ENCODE data around the gene HBB. TPM values are rescaled to one million over a fixed set of nuclear protein-coding genes. Genes with fewer than 3 reads are reported as not detected.

HBB gene
- total RNA-seq, 1 experiment from 2014 or later, result not detected

- no peak for TF ChIP-seq CTCF (IDR thresholded peaks at IDR 0.05; ENCODE audit: unreplicated experiment)
- BruUV-seq (replicated peaks), result no TSS peak
- no peak overlapping the region for H3K4me3 Mint-ChIP-seq (ENCODE audit: low read depth, unreplicated experiment)
- H3K4me1 Mint-ChIP-seq (ENCODE audit: low read depth, unreplicated experiment), result no peaks in the 10 kb centered on the region
- no peaks in the 10 kb centered on the region for H3K9me3 Mint-ChIP-seq (ENCODE audit: low read depth, unreplicated experiment)
- H3K27me3 Mint-ChIP-seq (ENCODE audit: unreplicated experiment), result no peaks in the 10 kb centered on the region
- no peaks in the 10 kb centered on the region for H3K36me3 Mint-ChIP-seq (ENCODE audit: insufficient read depth, unreplicated experiment)
- H3K27ac Mint-ChIP-seq (ENCODE audit: unreplicated experiment), result no peak overlapping the region
- intact Hi-C loops (cut with micrococcal nuclease; ENCODE audit: unreplicated experiment), result no loop called here
- CTCF ChIA-PET, result no interaction called here
- no peak for DNase-seq
Observed at GRCh38 chr11:5235364-5236095, 8.7 kb upstream of the HBB start.

GRCh38 chr11:5234381-5234834, 7.5 kb upstream of the HBB start, which contains the start of gene HBD:
HBD (minus strand) TSS chr11:5234483; CDS start chr11:5234433, 50 bp downstream.
- intact Hi-C loops (cut with micrococcal nuclease; ENCODE audit: unreplicated experiment), result no loop called here
- no peaks in the 10 kb centered on the region for H3K9me3 Mint-ChIP-seq (ENCODE audit: low read depth, unreplicated experiment)
- no peak within 1 kb of the TSS for H3K27ac Mint-ChIP-seq (ENCODE audit: unreplicated experiment)
- no peaks in the 10 kb centered on the region for H3K36me3 Mint-ChIP-seq (ENCODE audit: insufficient read depth, unreplicated experiment)
- CTCF ChIA-PET, result no interaction called here
- no TSS peak for BruUV-seq (replicated peaks)
- H3K27me3 Mint-ChIP-seq (ENCODE audit: unreplicated experiment), result no peaks in the 10 kb centered on the region
- no peak for TF ChIP-seq CTCF (IDR thresholded peaks at IDR 0.05; ENCODE audit: unreplicated experiment)
- H3K4me1 Mint-ChIP-seq (ENCODE audit: low read depth, unreplicated experiment), result no peaks in the 10 kb centered on the region
- no peak for DNase-seq
- H3K4me3 Mint-ChIP-seq (ENCODE audit: low read depth, unreplicated experiment), result no peak within 1 kb of the TSS

- no peaks in the 10 kb centered on the region for H3K9me3 Mint-ChIP-seq (ENCODE audit: low read depth, unreplicated experiment)
- DNase-seq, result no peak
- H3K4me3 Mint-ChIP-seq (ENCODE audit: low read depth, unreplicated experiment), result no peak overlapping the region
- H3K27ac Mint-ChIP-seq (ENCODE audit: unreplicated experiment), result no peak overlapping the region
- BruUV-seq (replicated peaks), result no TSS peak
- intact Hi-C loops (cut with micrococcal nuclease; ENCODE audit: unreplicated experiment), result no loop called here
- no peak for TF ChIP-seq CTCF (IDR thresholded peaks at IDR 0.05; ENCODE audit: unreplicated experiment)
- CTCF ChIA-PET, result no interaction called here
- no peaks in the 10 kb centered on the region for H3K4me1 Mint-ChIP-seq (ENCODE audit: low read depth, unreplicated experiment)
- no peaks in the 10 kb centered on the region for H3K36me3 Mint-ChIP-seq (ENCODE audit: insufficient read depth, unreplicated experiment)
- H3K27me3 Mint-ChIP-seq (ENCODE audit: unreplicated experiment), result no peaks in the 10 kb centered on the region
Observed at GRCh38 chr11:5233307-5233706, 6.4 kb upstream of the HBB start.

GRCh38 chr11:5232821-5233220, 6.0 kb upstream of the HBB start:
- no peak for TF ChIP-seq CTCF (IDR thresholded peaks at IDR 0.05; ENCODE audit: unreplicated experiment)
- Mint-ChIP-seq H3K27me3 (ENCODE audit: unreplicated experiment) (no peaks in the 10 kb centered on the region), H3K9me3 (ENCODE audit: low read depth, unreplicated experiment) (no peaks in the 10 kb centered on the region), H3K4me3 (ENCODE audit: low read depth, unreplicated experiment) (no peak overlapping the region), H3K36me3 (ENCODE audit: insufficient read depth, unreplicated experiment) (no peaks in the 10 kb centered on the region), H3K27ac (ENCODE audit: unreplicated experiment) (no peak overlapping the region), H3K4me1 (ENCODE audit: low read depth, unreplicated experiment) (no peaks in the 10 kb centered on the region)
- no peak for DNase-seq
- CTCF ChIA-PET, result no interaction called here
- no TSS peak for BruUV-seq (replicated peaks)
- intact Hi-C loops (cut with micrococcal nuclease; ENCODE audit: unreplicated experiment), result no loop called here
